Natural killer cell (primary cell): Measurements from ENCODE around the gene SV2B. TPM values are rescaled to one million over a fixed set of nuclear protein-coding genes. Genes with fewer than 3 reads are reported as not detected.

Source experiments
- ATAC-seq, 3 donors: fragments of 150-1000 bp in 2 of 3; fragments of 200-7000 bp in 1 of 3; cut with Tn5 transposase; 1 replicate in 1 of 3; 2 replicates in 2 of 3; pipeline ENCODE4 v1.10.0; 2021; ENCODE audit warnings: mild to moderate bottlenecking in 2 of 3, moderate library complexity in 2 of 3
- DNase-seq, 2 donors: peaks; one replicate each; pipeline versions ENCODE4 v3.0.0 to v3.0.0-alpha.2; 2013 to 2021; ENCODE audit warnings: mixed read lengths in 1 of 2
- H3K27ac ChIP-seq: one replicate; pipeline ENCODE4 v1.5.1; 2013; ENCODE audit warnings: mild to moderate bottlenecking, low read length
- H3K27me3 ChIP-seq: one replicate; pipeline ENCODE4 v1.6.1; 2013; ENCODE audit warnings: low read length; ENCODE audit not compliant: control insufficient read depth, insufficient read depth
- H3K36me3 ChIP-seq: one replicate; pipeline ENCODE4 v1.6.1; 2013; ENCODE audit warnings: low read length; ENCODE audit not compliant: control insufficient read depth, insufficient read depth
- H3K4me1 ChIP-seq: one replicate; pipeline ENCODE4 v1.6.1; 2013; ENCODE audit warnings: low read length; ENCODE audit not compliant: control insufficient read depth, insufficient read depth
- H3K4me3 ChIP-seq: one replicate; pipeline ENCODE4 v1.5.1; 2013; ENCODE audit warnings: low read length
- H3K9me3 ChIP-seq: one replicate; pipeline ENCODE4 v1.6.1; 2013; ENCODE audit warnings: low read length; ENCODE audit not compliant: control insufficient read depth, insufficient read depth
- H3K27ac Mint-ChIP-seq, 2 donors: one replicate each; pipeline ENCODE4 v1.8.0; 2022; ENCODE audit warnings: mild to moderate bottlenecking in 2 of 2, mixed read lengths in 2 of 2, moderate library complexity in 1 of 2
- H3K27me3 Mint-ChIP-seq, 2 donors: one replicate each; pipeline ENCODE4 v1.8.0; 2022; ENCODE audit warnings: low read depth in 2 of 2, mixed read lengths in 2 of 2
- H3K36me3 Mint-ChIP-seq: one replicate; pipeline ENCODE4 v1.8.0; 2022; ENCODE audit warnings: mixed read lengths
- H3K4me1 Mint-ChIP-seq, 2 donors: one replicate each; pipeline ENCODE4 v1.8.0; 2022; ENCODE audit warnings: mixed read lengths in 2 of 2
- H3K4me3 Mint-ChIP-seq: one replicate; pipeline ENCODE4 v1.8.0; 2022; ENCODE audit warnings: mild to moderate bottlenecking, moderate library complexity, mixed read lengths
- H3K9me3 Mint-ChIP-seq, 2 donors: one replicate each; pipeline ENCODE4 v1.8.0; 2022; ENCODE audit warnings: mixed read lengths in 2 of 2
- WGBS: methylation state at CpG from one replicate; pipeline ENCODE4 v1.1.7; 2013; ENCODE audit warnings: missing lambda C conversion rate; ENCODE audit not compliant: insufficient coverage; 5-methylcytosine and 5-hydroxymethylcytosine counted together
- intact Hi-C: fragments of 100-400 bp; cut with micrococcal nuclease; formaldehyde crosslinking; loops from one replicate; pipeline ENCODE4 v1.14.2; 2022
- total RNA-seq, 4 donors: library from RNA; stranded (reverse); fragments of 120-200 nt in 1 of 4; gene quantifications; one replicate each; pipeline versions ENCODE4 v1.2.3 to v1.2.4, GENCODE V29; 2013 to 2022
- TF ChIP-seq, protein P1 (sequence below): fragments of 200-600 bp; IDR thresholded peaks from one replicate; pipeline ENCODE4 v1.8.0; 2022; ENCODE audit warnings: antibody characterized with exemption

SV2B gene
- total RNA-seq, 3 donors from 2014 or later (not counting 1 experiment from before 2014, with no cell fraction given): not detected

DNA sequence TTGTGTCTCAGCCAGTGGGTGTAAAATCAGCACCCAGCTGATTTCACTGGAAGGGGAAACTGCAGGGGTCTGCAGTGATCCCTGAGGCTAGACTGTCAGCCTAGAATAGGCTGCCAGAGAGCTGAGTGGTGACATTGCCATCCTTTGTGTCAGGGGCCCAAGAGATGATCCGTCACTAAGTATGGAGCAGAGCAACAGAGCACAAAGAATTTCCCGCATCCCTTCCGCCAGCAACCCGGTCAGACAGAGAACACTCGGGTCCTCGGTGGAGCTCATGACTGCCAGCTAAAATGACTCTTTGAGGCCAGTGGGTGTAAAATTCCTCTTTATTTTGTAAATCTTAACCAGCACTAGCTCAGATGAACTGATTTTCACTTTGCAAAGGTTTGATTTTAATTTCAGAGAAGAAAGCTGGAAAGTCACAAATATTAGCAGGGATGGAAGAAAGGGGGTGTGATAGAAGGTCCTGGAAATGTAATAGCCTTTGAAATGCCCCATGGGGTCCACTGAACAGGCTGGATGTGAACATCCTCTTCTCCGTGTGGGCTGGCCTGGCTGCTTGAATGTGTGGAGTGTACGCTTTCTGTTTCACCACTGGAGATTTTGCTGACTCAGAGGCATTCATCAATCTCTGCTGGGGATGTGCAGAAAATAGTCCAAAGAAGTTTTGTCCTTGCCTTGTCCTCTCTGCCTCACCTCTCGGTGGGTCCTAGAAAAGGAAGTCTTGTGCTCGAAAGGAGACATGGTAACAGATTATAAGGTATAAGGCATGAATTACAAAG, 138.8 kb downstream of the SV2B start:
- Histone ChIP-seq H3K4me1 (no peaks in the 10 kb centered on the region), H3K36me3 (no peaks in the 10 kb centered on the region), H3K9me3 (no peaks in the 10 kb centered on the region), H3K27me3 (no peaks in the 10 kb centered on the region), H3K27ac (no peak overlapping the region), H3K4me3 (no peak overlapping the region)
- Mint-ChIP-seq H3K27ac (no peak overlapping the region), H3K4me1 (no peaks in the 10 kb centered on the region), H3K36me3 (no peaks in the 10 kb centered on the region), H3K27me3 (peaks cover 12 to 28% of the 10 kb centered on the region in 2 donors), H3K4me3 (no peak overlapping the region), H3K9me3 (no peaks in the 10 kb centered on the region)
- 79% methylated on average over 8 of the region's 10 CpGs for WGBS
- TF ChIP-seq, protein P1, sequence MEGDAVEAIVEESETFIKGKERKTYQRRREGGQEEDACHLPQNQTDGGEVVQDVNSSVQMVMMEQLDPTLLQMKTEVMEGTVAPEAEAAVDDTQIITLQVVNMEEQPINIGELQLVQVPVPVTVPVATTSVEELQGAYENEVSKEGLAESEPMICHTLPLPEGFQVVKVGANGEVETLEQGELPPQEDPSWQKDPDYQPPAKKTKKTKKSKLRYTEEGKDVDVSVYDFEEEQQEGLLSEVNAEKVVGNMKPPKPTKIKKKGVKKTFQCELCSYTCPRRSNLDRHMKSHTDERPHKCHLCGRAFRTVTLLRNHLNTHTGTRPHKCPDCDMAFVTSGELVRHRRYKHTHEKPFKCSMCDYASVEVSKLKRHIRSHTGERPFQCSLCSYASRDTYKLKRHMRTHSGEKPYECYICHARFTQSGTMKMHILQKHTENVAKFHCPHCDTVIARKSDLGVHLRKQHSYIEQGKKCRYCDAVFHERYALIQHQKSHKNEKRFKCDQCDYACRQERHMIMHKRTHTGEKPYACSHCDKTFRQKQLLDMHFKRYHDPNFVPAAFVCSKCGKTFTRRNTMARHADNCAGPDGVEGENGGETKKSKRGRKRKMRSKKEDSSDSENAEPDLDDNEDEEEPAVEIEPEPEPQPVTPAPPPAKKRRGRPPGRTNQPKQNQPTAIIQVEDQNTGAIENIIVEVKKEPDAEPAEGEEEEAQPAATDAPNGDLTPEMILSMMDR: no peak
- DNase-seq (no peak), ATAC-seq (no peak)
- intact Hi-C loops: no loop called here

DNA sequence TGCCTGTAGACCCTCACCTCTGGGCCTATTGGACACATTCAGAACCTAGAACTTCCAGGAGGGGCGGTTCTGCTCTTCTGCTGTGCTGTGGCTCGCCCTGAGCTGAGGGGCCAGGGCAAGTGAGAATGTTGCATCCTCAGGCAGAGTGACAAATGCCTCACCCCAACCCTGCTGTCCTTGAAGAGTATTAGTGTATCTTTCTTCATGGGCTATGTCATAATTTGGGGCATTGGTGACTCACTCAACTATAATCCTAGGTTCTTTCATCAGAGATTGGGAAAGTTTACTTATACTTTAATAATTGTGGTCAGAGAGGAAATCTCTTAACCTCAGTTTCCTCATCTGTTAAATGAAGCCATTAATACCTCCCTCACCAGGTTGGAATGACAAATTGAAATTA, 143.8 kb downstream of the SV2B start:
- WGBS: 82% methylated on average over 2 of the region's 2 CpGs
- no peaks in the 10 kb centered on the region for H3K9me3 Mint-ChIP-seq

DNA sequence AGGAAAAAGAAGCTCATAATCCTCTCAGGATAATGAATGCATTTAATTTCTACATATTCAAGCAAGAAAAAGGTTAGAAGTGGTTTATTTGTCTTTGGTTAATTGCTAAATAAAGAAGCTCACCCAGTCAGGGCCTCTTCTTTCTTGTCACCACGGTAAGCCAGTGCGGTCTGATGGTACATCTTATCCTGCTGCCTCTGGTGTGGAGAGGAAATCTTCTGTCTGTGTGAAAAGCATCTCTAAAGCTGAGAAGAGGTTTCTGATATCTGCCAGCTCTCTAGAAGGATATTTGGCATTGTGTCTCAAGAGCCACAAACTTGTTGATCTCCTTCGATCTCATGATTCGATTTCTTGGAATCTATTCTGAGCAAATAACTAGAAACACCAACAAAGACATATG, 144.9 kb downstream of the SV2B start:
- no peak overlapping the region for H3K4me3 ChIP-seq
- TF ChIP-seq, protein P1: no peak
- no peak for DNase-seq
- Mint-ChIP-seq H3K27me3 (peaks cover 5 to 28% of the 10 kb centered on the region in 2 donors), H3K36me3 (no peaks in the 10 kb centered on the region), H3K4me3 (no peak overlapping the region), H3K9me3 (no peaks in the 10 kb centered on the region), H3K4me1 (no peaks in the 10 kb centered on the region), H3K27ac (no peak overlapping the region)
- no peak for ATAC-seq
- H3K27me3 ChIP-seq: no peaks in the 10 kb centered on the region
- no peaks in the 10 kb centered on the region for H3K4me1 ChIP-seq
- no peaks in the 10 kb centered on the region for H3K9me3 ChIP-seq
- no peak overlapping the region for H3K27ac ChIP-seq
- WGBS: 92% methylated on average over 2 of the region's 4 CpGs
- intact Hi-C loops: no loop called here
- H3K36me3 ChIP-seq: no peaks in the 10 kb centered on the region

More for the DNA sequence above, 143.8 kb downstream of the SV2B start:
- Mint-ChIP-seq H3K4me1 (no peaks in the 10 kb centered on the region), H3K36me3 (no peaks in the 10 kb centered on the region), H3K27ac (no peak overlapping the region), H3K27me3 (peaks cover 0 to 19% of the 10 kb centered on the region in 2 donors), H3K4me3 (no peak overlapping the region)
- no peak for ATAC-seq
- TF ChIP-seq, protein P1: no peak
- Histone ChIP-seq H3K27me3 (no peaks in the 10 kb centered on the region), H3K36me3 (no peaks in the 10 kb centered on the region), H3K4me3 (no peak overlapping the region), H3K4me1 (no peaks in the 10 kb centered on the region), H3K9me3 (no peaks in the 10 kb centered on the region), H3K27ac (no peak overlapping the region)
- no peak for DNase-seq
- intact Hi-C loops: no loop called here

DNA sequence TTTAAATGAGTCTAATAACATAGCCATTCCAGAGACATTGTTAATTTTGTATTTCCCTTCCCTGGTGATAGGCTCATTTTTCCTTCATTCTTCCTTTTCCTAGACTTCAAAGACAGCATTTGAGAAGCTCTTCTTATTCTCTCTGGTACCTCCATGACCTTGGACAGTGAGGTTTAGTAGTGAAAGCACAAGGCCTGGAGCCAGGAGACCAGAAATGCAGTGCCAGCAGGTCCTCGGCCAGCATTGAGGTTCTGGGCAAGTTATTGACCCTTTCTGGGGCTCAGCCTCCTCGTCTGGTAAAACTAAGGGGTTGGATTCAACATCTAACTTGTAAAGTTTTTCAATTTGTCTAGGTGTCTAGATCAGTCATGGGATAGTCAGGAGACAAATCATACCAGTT, 146.9 kb downstream of the SV2B start:
- ATAC-seq (no peak), DNase-seq (no peak)
- no peaks in the 10 kb centered on the region for H3K36me3 ChIP-seq
- no peaks in the 10 kb centered on the region for H3K27me3 ChIP-seq
- no peaks in the 10 kb centered on the region for H3K9me3 Mint-ChIP-seq
- H3K36me3 Mint-ChIP-seq: no peaks in the 10 kb centered on the region
- H3K27me3 Mint-ChIP-seq: peaks cover 12 to 49% of the 10 kb centered on the region in 2 donors
- no peak overlapping the region for H3K4me3 Mint-ChIP-seq
- WGBS: 47% methylated on average over 2 of the region's 2 CpGs
- no peaks in the 10 kb centered on the region for H3K9me3 ChIP-seq
- H3K27ac Mint-ChIP-seq: no peak overlapping the region
- no peak overlapping the region for H3K27ac ChIP-seq
- intact Hi-C loops: no loop called here
- H3K4me1 ChIP-seq: no peaks in the 10 kb centered on the region
- H3K4me3 ChIP-seq: no peak overlapping the region
- no peaks in the 10 kb centered on the region for H3K4me1 Mint-ChIP-seq
- TF ChIP-seq, protein P1: no peak
